CD4-positive, alpha-beta T cell treated with Interleukin-10 for 1 hour (primary cell): ENCODE data around the gene ERLEC1.
"Not testable (repeated sequence)": the region's sequence is repeated elsewhere in the genome, so short reads cannot be mapped to it uniquely, and the experiment has no call there.

Experiments
- DNase-seq: peaks from one replicate; pipeline ENCODE4 v3.0.0-alpha.2; 2020

ERLEC1 gene

GRCh38 chr2:53784436-53784835 is 2.4 kb upstream of the ERLEC1 start:
- DNase-seq = no peak

DNA sequence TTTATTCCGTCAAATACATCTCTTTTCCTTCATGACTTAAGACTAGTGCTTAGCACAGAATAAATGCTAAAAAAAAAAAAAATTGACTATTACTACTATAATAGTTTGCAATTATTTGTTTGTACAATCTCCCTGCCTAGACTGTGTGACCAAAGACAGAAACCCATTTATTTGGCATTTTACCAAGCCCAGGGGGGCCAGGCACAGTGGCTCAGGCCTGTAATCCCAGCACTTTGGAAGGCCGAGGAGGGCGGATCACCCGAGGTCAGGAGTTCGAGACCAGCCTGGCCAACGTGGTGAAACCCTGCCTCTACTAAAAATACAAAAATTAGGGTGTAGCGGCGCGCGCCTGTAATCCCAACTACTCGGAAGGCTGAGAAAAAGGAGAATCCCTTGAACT is 1.5 kb upstream of the ERLEC1 start:
- no peak for DNase-seq

- peak; percentile 33 for DNase-seq
These were observed 516 bp upstream of the ERLEC1 start for GRCh38 chr2:53786352-53786704.

GRCh38 chr2:53787614-53788289 is 908 bp downstream of the ERLEC1 start:
- DNase-seq = peak; percentile 4

GRCh38 chr2:53793261-53793660 is 6.4 kb downstream of the ERLEC1 start:
- no peak for DNase-seq

- DNase-seq = no peak
These were observed 7.0 kb downstream of the ERLEC1 start for GRCh38 chr2:53793821-53794220.

- DNase-seq = no peak
These were observed 14.7 kb downstream of the ERLEC1 start for GRCh38 chr2:53801547-53801946.

DNA sequence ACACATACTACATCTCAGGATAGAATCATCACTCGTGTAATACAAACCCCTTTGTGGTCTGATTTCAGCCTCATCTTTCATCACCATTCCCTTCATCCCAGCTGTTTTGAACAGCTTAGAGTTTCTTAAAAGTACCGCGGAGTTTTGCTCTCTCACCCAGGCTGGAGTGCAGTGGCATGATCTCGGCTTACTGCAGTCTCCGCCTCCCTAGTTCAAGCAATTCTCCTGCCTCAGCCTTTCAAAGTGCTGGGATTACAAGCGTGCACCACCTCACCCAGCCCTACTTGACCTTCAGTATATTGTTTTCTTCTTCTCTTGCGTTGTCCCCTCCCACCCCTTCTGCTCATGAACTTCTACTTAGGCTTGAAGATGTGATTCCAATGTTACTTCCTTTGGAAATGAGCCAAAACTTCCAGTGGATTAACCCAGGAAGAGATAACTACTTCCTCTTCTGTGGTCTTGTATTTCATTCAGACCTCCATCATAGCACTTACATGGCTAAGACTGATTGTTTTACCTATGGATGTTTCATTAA is 15.8 kb downstream of the ERLEC1 start:
- no peak for DNase-seq

GRCh38 chr2:53811601-53812000 is 24.8 kb downstream of the ERLEC1 start:
- no peak for DNase-seq

- DNase-seq = no peak
These were observed 26.3 kb downstream of the ERLEC1 start for GRCh38 chr2:53813151-53813550.

- no peak for DNase-seq
These were observed 32.1 kb downstream of the ERLEC1 start for GRCh38 chr2:53818854-53819435.

DNA sequence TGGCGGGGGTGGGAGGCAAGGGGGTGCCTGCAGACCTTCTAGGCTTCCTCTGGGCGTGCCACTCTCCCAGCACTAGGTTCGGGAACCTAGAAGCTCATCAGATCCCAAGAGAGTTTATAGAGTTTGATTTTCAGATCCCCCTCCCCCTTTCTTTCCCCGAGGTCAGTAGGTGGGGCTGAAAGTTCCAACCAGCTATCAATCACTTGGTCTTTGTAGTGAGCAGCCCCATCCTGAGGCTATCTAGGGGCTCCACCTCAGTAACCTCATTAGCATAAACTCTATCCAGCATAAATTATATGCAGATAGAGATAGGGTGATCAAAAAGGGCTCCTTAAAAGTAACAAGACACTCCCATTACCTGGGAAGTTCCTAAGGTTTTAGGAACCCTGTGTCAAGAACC is 32.8 kb downstream of the ERLEC1 start:
- DNase-seq = no peak

DNA sequence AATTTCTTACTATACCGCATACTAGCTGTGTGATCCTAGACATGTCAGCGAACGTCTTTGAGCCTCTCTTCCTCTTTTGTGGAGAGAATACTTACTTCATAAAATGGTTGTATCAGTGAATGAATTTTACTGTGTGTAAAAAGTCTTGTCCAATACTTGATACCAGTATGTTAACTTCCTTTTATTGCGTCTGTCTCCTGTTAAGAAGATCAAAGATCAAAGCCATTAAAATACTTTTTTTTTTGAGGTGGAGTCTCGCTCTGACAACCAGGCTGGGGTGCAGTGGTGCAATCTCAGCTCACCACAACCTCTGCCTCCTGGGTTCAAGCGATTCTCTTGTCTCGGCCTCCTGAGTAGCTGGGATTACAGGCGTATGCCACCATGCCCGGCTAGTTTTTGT is 33.2 kb downstream of the ERLEC1 start:
- DNase-seq = no peak

DNA sequence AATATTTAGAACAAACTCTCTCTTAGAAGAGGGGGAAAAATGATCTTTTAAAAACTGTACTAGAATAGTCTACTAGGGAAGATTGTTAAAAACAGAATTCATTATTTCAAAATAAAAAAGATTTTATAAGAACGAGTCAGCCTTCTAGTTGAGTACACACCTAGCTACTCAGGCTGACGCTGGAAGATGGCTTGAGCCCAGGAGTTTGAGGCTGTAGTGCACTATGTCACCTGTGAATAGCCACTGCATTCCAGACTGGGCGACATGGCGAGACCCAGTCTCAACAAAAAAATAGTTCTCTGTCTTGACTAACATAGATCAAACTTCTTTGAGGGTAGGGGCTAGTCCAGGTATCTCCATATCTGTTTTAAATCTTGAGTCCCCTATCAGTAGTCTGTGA is 33.9 kb downstream of the ERLEC1 start:
- no peak for DNase-seq

- DNase-seq = no peak
These were observed 35.0 kb downstream of the ERLEC1 start for GRCh38 chr2:53821810-53822209.

DNA sequence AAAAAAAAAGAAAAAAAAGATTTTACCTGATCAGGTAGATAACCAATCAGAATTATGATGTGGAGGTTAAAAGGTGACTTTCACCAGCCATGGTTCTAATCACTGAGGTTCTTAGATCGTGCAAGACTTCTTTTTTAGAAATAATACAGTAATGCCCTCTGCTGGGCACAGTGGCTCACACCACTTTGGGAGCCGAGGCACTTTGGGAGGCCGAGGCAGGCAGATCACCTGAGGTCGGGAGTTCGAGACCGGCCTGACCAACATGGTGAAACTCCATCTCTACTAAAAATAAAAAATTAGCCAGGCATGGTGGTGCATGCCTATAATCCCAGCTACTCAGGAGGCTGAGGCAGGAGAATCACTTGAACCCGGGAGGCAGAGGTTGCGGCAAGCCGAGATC is 36.8 kb downstream of the ERLEC1 start:
- DNase-seq = peak; percentile 3

DNA sequence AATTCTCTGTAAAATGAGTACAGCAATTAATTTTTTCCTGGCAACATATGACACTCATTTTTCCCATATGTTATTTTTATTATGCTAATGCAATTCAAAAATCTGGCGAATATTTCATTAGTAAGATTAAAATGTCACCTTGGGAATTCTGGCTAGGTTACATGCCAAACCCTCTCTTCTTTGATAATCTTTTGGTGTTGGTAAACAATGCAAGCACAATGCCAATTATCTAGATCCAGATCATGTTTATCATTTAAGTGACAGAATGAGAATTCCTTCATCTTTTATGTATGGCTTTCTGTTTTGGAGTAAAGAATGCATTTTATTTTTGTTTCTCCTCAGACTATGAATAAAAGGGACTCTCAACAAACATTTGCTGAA is 39.2 kb downstream of the ERLEC1 start:
- no peak for DNase-seq

- no peak for DNase-seq
These were observed 39.9 kb downstream of the ERLEC1 start for GRCh38 chr2:53826587-53827397.

GRCh38 chr2:53827398-53828175 is 40.7 kb downstream of the ERLEC1 start:
- no peak for DNase-seq

DNA sequence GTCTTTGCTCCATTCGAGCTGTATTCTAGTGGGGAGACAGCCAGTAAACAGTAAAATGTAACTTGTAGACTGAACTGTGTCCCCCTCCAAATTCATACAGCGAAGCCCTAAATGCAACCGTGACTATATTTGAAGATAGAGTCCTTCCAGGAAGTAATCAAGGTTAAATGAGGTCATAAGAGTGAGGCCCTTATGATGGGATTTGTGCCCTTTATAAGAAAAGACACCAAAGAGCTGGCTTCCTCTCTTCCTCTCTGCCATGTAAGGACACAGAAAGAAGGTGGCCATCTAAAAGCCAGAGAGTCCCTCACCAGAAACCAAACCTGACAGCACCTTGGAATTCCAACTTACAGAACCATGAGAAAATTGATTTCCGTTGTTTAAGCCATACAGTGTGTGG is 41.5 kb downstream of the ERLEC1 start:
- no peak for DNase-seq

- no peak for DNase-seq
These were observed 42.6 kb downstream of the ERLEC1 start for GRCh38 chr2:53829273-53829979.

DNA sequence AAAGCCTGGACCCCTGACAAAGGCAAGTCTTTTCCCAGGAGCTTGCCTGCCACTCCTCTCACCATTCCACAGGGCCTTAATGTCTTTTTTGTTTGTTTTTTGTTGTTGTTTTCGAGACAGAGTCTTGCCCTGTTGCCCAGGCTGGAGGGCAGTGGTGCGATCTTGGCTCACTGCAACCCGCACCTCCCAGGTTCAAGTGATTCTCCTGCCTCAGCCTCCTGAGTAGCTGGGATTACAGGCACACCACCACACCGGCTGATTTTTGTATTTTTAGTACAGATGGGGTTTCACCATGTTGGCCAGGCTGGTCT is 43.1 kb downstream of the ERLEC1 start:
- not testable (repeated sequence) for DNase-seq

- no peak for DNase-seq
These were observed 53.7 kb downstream of the ERLEC1 start for GRCh38 chr2:53840580-53840979.
